ENCODE data around the gene TPH2.

- no peak for TF ChIP-seq CTCF (conservative IDR thresholded peaks at IDR 0.05)
- no peak for TF ChIP-seq EZH2 (IDR thresholded peaks at IDR 0.05; ENCODE audit: low read depth)
Observed at GRCh38 chr12:71994715-71995114, 56.1 kb downstream of the TPH2 start.

Measured in PC-9 (cell line).